Endothelial cell of umbilical vein (primary cell): Measurements from ENCODE around the gene PDS5B. TPM values are rescaled to one million over a fixed set of nuclear protein-coding genes. Genes with fewer than 3 reads are reported as not detected.

Source experiments
- BruUV-seq: library from RNA; stranded (reverse); fragments of 400-500 nt; replicated peaks from 2 replicates; lab custom pipeline; 2021; lab: Mats Ljungman, UMichigan
- CTCF ChIA-PET: fragments of 300-600, 350-600 bp; sonication (Branson Sonifier 250); formaldehyde crosslinking; loops from one replicate; lab custom pipeline; 2021; ENCODE audit warnings: antibody characterized with exemption, inconsistent platforms; lab: Charles Lee
- POLR2A ChIA-PET: fragments of 300-600, 350-600 bp; sonication (Branson Sonifier 250); formaldehyde crosslinking; loops from one replicate; lab custom pipeline; 2021; ENCODE audit warnings: antibody characterized with exemption, inconsistent platforms; lab: Charles Lee
- DNase-seq: peaks from one replicate; pipeline ENCODE4 v3.0.0-alpha.2; 2011; ENCODE audit warnings: low read depth, low spot score
- FAIRE-seq: peaks from 2 replicates; lab custom pipeline; 2011; peaks lifted over from hg19 to GRCh38; lab: Jason Lieb, UNC
- H2AFZ ChIP-seq: 2 replicates; pipeline ENCODE4 v1.6.0; 2012; ENCODE audit warnings: low read depth, low read length, control low read depth, inconsistent platforms
- H3K27ac ChIP-seq: 2 replicates; pipeline ENCODE4 v1.5.1; 2011; ENCODE audit warnings: low read depth, mild to moderate bottlenecking, control low read depth, low read length, moderate library complexity; ENCODE audit not compliant: insufficient read depth
- H3K27me3 ChIP-seq, 2 experiments: 2 replicates each; pipeline versions ENCODE4 v1.6.0 to v1.6.1; 2011; ENCODE audit warnings: low read length in 2 of 2, mixed read lengths in 1 of 2; ENCODE audit not compliant: control insufficient read depth in 2 of 2, insufficient read depth in 2 of 2
- H3K36me3 ChIP-seq, 2 experiments: 2 replicates in 1 of 2; 3 replicates in 1 of 2; pipeline ENCODE4 v1.5.1; 2011; ENCODE audit warnings: low read length in 2 of 2, mild to moderate bottlenecking in 1 of 2, moderate library complexity in 1 of 2; ENCODE audit not compliant: control insufficient read depth in 2 of 2, insufficient read depth in 2 of 2; ENCODE audit errors: extremely low read depth in 1 of 2
- H3K4me1 ChIP-seq: 3 replicates; pipeline ENCODE4 v1.5.1; 2011; ENCODE audit warnings: mild to moderate bottlenecking, low read length; ENCODE audit not compliant: control insufficient read depth, insufficient read depth; ENCODE audit errors: extremely low read depth
- H3K4me2 ChIP-seq: 2 replicates; pipeline ENCODE4 v1.6.1; 2011; ENCODE audit warnings: low read length, control low read depth, mixed read lengths; ENCODE audit not compliant: insufficient read depth
- H3K4me3 ChIP-seq, 3 experiments: fragments of 200-600 bp in 1 of 3; sonication (generic), shearing (Covaris generic) in 1 of 3; replicated peaks in 1 of 3; 2 replicates each; pipeline ENCODE4 v1.5.1; 2011 to 2016; ENCODE audit warnings: control low read depth in 3 of 3, low read length in 3 of 3, mild to moderate bottlenecking in 2 of 3, inconsistent platforms in 1 of 3, low read depth in 1 of 3, moderate library complexity in 1 of 3; ENCODE audit not compliant: insufficient read depth in 1 of 3
- H3K79me2 ChIP-seq: 2 replicates; pipeline ENCODE4 v1.6.0; 2012; ENCODE audit warnings: low read length, inconsistent platforms; ENCODE audit not compliant: control insufficient read depth, insufficient read depth
- H3K9ac ChIP-seq: replicated peaks from 2 replicates; pipeline ENCODE3; 2011; ENCODE audit warnings: low read length, control low read depth; ENCODE audit not compliant: insufficient read depth; ENCODE audit errors: extremely low read depth
- H3K9me1 ChIP-seq: replicated peaks from 3 replicates; pipeline ENCODE4 v1.6.0; 2011; ENCODE audit warnings: mild to moderate bottlenecking, low read length; ENCODE audit not compliant: control insufficient read depth, insufficient read depth; ENCODE audit errors: extremely low read depth
- H3K9me3 ChIP-seq: replicated peaks from 2 replicates; pipeline ENCODE4 v1.5.1; 2012; ENCODE audit warnings: low read length, inconsistent platforms; ENCODE audit not compliant: control insufficient read depth, insufficient read depth
- H4K20me1 ChIP-seq: replicated peaks from 2 replicates; pipeline ENCODE3; 2011; ENCODE audit warnings: mild to moderate bottlenecking, low read length; ENCODE audit not compliant: control insufficient read depth, insufficient read depth; ENCODE audit errors: extremely low read depth
- EZH2 ChIP-seq: IDR thresholded peaks from 2 replicates; pipeline ENCODE4 v1.6.1; 2012; ENCODE audit warnings: borderline replicate concordance, low read depth, mild to moderate bottlenecking, moderate library complexity, low read length, inconsistent platforms; ENCODE audit not compliant: severe bottlenecking
- FOS ChIP-seq: IDR thresholded peaks from 2 replicates; pipeline ENCODE4 v1.6.1; 2011; ENCODE audit warnings: mild to moderate bottlenecking, low read length, moderate library complexity, borderline replicate concordance; ENCODE audit not compliant: insufficient read depth
- GATA2 ChIP-seq: IDR thresholded peaks from 2 replicates; pipeline ENCODE4 v1.7.0; 2011; ENCODE audit warnings: low read depth, mild to moderate bottlenecking, moderate library complexity, mixed read lengths, low read length; ENCODE audit not compliant: insufficient read length, insufficient read depth
- JUN ChIP-seq: IDR thresholded peaks from 2 replicates; pipeline ENCODE4 v1.6.1; 2011; ENCODE audit warnings: borderline replicate concordance, low read depth; ENCODE audit not compliant: insufficient read length, insufficient read depth
- MAX ChIP-seq: IDR thresholded peaks from 2 replicates; pipeline ENCODE4 v1.6.1; 2011; ENCODE audit not compliant: insufficient read depth, insufficient read length
- MYC ChIP-seq: IDR thresholded peaks from one replicate; pipeline ENCODE4 v1.6.1; 2011; ENCODE audit warnings: mild to moderate bottlenecking, low read depth, low read length
- POLR2A ChIP-seq: IDR thresholded peaks from 2 replicates; pipeline ENCODE4 v1.6.1; 2012; ENCODE audit warnings: low read depth, mild to moderate bottlenecking, control low read depth, low read length
- POLR2AphosphoS5 ChIP-seq: IDR thresholded peaks from 2 replicates; pipeline ENCODE4 v1.6.1; 2012; ENCODE audit warnings: low read depth, mild to moderate bottlenecking, control low read depth, low read length, moderate library complexity; ENCODE audit not compliant: insufficient read depth
- dilution Hi-C: fragments of 300-500 bp; cut with MboI; formaldehyde crosslinking; loops from one replicate; pipeline ENCODE4 v1.15.0; 2019; ENCODE audit warnings: low sequenced_read_pairs; ENCODE audit not compliant: extremely low pct_ligation_motif_present
- intact Hi-C: fragments of 100-400 bp; cut with micrococcal nuclease; formaldehyde crosslinking; loops from one replicate; pipeline ENCODE4 v1.10.0; 2022
- polyA plus RNA-seq, 4 experiments: library from polyadenylated mRNA; depleted of rRNA in 3 of 4; stranded (reverse) in 3 of 4; unstranded in 1 of 4; fragments of >200 nt; gene quantifications; 2 replicates each; pipeline versions ENCODE4 v1.2.1 to v1.2.3, GENCODE V29; 2011 to 2012; ENCODE audit warnings: missing spikeins in 1 of 4
- total RNA-seq: library from RNA; stranded (reverse); gene quantifications from 2 replicates; pipeline ENCODE4 v1.2.3, GENCODE V29; 2021
- TF ChIP-seq, protein P1 (sequence below), 2 donors: IDR thresholded peaks; 1 replicate in 1 of 2; 2 replicates in 1 of 2; pipeline ENCODE4 v1.5.1; 2011; ENCODE audit warnings: low read length in 2 of 2, mild to moderate bottlenecking in 2 of 2, moderate library complexity in 2 of 2, control low read depth in 1 of 2, inconsistent platforms in 1 of 2, low read depth in 1 of 2; ENCODE audit not compliant: insufficient read depth in 1 of 2; ENCODE audit errors: extremely low read depth in 1 of 2

Gene PDS5B
- total and polyA plus RNA-seq, 2 donors (not counting 3 experiments of a cell fraction or from before 2014, with no cell fraction given): 3.9 to 40.3 TPM

DNA sequence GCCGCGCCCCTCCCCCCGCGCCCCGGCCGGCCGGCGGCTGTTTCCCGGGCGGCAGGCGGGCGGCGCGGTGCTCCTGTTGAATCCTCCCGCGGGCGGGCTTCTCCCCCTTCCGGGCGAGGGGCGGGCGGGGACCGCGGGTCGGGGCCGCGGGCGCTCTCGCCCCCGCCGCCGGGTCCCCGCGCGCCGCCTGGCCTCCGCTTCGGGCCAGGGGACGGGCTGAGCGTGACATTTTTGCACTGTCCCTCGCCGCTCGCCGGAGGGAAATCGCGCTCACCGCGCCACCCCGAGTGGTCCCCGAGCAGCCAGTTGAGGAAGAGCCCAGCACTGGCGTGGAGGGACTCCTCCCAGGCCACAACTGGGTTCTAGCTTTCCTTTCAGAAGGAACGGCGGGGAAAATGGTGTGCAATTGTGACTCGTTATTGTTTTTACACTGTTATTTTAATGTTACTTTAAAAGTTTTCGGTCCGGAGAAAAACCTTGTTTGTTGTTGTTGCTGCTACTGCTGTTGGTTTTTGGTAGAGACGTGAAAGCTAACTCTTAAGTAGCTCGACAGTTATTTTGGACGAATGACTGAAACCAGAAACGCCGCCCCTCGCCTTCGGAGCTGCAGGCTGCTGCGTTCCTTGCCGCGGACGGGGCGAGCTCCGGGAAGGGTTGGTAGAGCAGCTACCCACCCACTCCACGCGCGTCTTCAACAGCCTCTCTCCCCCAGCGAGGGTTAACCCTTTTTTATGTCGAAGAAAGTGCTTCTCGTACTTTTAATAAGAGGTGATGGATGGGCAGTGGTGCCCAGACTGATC lies 959 bp downstream of the PDS5B start:
- peak overlapping the region; percentile 43 to 98 (median 48) for H3K4me3 ChIP-seq
- H3K9me3 ChIP-seq: no peaks in the 10 kb centered on the region
- POLR2A ChIA-PET: no interaction called here
- peaks cover 0 to 1% of the 10 kb centered on the region in 2 experiments for H3K27me3 ChIP-seq
- H3K9me1 ChIP-seq: no peaks in the 10 kb centered on the region
- CTCF ChIA-PET: interaction anchor here (0.6 to 3.3 kb wide), 17 partner anchors 10 to 1137 kb away, joined by 3 to 70 read pairs (median 3); partner anchors contain the start of gene N4BP2L2
- peak overlapping the region; percentile 56 for H3K27ac ChIP-seq
- no TSS peak for BruUV-seq
- FAIRE-seq (peak; percentile 35), DNase-seq (peak; percentile 71)
- H3K79me2 ChIP-seq: peaks cover 50% of the 10 kb centered on the region
- H4K20me1 ChIP-seq: peaks cover 3% of the 10 kb centered on the region
- dilution Hi-C loops: no loop called here
- H3K36me3 ChIP-seq: no peaks in the 10 kb centered on the region
- H3K4me1 ChIP-seq: peaks cover 20% of the 10 kb centered on the region
- H2AFZ ChIP-seq: peak overlapping the region; percentile 62
- TF ChIP-seq MAX: no peak
- TF ChIP-seq FOS: no peak
- TF ChIP-seq EZH2: no peak
- no peak for TF ChIP-seq POLR2A
- intact Hi-C loops: loop anchor here (1.0 to 10.0 kb wide), 10 partner anchors 48 to 908 kb away; partner anchors contain the start of genes BRCA2, KL, N4BP2L2 and ZAR1L
- H3K9ac ChIP-seq: peak overlapping the region; percentile 96
- H3K4me2 ChIP-seq: peak overlapping the region; percentile 100

- TSS peak; percentile 27 for BruUV-seq
- ChIA-PET CTCF (interaction anchor here (0.6 to 3.3 kb wide), 17 partner anchors 9 to 1136 kb away, joined by 3 to 70 read pairs (median 3); partner anchors contain the start of gene N4BP2L2), POLR2A (no interaction called here)
- intact Hi-C loops: loop anchor here (1.0 to 10.0 kb wide), 10 partner anchors 49 to 907 kb away; partner anchors contain the start of genes BRCA2, KL, N4BP2L2 and ZAR1L
- Histone ChIP-seq H3K27me3 (peaks cover 0 to 1% of the 10 kb centered on the region in 2 experiments), H3K36me3 (no peaks in the 10 kb centered on the region), H3K79me2 (peaks cover 56% of the 10 kb centered on the region), H3K4me2 (peak overlapping the region; percentile 100), H3K9me3 (no peaks in the 10 kb centered on the region), H3K4me1 (peaks cover 20% of the 10 kb centered on the region), H3K9me1 (no peaks in the 10 kb centered on the region), H3K9ac (peak overlapping the region; percentile 96), H3K4me3 (peak overlapping the region; percentile 43 to 98 (median 48)), H3K27ac (peak overlapping the region; percentile 56), H4K20me1 (peaks cover 3% of the 10 kb centered on the region), H2AFZ (peak overlapping the region; percentile 4)
- DNase-seq (peak; percentile 59), FAIRE-seq (no peak)
- TF ChIP-seq POLR2AphosphoS5 (no peak), MYC (no peak), MAX (no peak), GATA2 (no peak), EZH2 (no peak), POLR2A (no peak), JUN (no peak), FOS (no peak)
- TF ChIP-seq, protein P1, sequence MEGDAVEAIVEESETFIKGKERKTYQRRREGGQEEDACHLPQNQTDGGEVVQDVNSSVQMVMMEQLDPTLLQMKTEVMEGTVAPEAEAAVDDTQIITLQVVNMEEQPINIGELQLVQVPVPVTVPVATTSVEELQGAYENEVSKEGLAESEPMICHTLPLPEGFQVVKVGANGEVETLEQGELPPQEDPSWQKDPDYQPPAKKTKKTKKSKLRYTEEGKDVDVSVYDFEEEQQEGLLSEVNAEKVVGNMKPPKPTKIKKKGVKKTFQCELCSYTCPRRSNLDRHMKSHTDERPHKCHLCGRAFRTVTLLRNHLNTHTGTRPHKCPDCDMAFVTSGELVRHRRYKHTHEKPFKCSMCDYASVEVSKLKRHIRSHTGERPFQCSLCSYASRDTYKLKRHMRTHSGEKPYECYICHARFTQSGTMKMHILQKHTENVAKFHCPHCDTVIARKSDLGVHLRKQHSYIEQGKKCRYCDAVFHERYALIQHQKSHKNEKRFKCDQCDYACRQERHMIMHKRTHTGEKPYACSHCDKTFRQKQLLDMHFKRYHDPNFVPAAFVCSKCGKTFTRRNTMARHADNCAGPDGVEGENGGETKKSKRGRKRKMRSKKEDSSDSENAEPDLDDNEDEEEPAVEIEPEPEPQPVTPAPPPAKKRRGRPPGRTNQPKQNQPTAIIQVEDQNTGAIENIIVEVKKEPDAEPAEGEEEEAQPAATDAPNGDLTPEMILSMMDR (IDR thresholded peaks at IDR 0.05; ENCODE audit: extremely low read depth in 1 of 2, insufficient read depth in 1 of 2, low read depth in 1 of 2, low read length in 2 of 2): no peak
- dilution Hi-C loops: no loop called here
These were observed 1.5 kb downstream of the PDS5B start for GRCh38 chr13:32587811-32588170.
